MM.1S (cell line): Measurements from ENCODE around the gene COL2A1.

Source experiments
- DNase-seq: peaks from one replicate; pipeline ENCODE4 v3.0.0-alpha.2; 2015
- H2AFZ ChIP-seq: fragments of 300-600 bp; sonication (generic); 2 replicates; pipeline ENCODE4 v1.6.0; 2016; ENCODE audit warnings: antibody characterized with exemption, low read length
- H3F3A ChIP-seq: fragments of 300-600 bp; sonication (generic); 2 replicates; pipeline ENCODE4 v1.6.1; 2016; ENCODE audit warnings: mild to moderate bottlenecking, antibody characterized with exemption, low read length, moderate library complexity, mixed read lengths; ENCODE audit not compliant: insufficient read depth
- H3K27ac ChIP-seq: fragments of 300-600 bp; sonication (generic); 2 replicates; pipeline ENCODE4 v1.5.1; 2016; ENCODE audit warnings: mild to moderate bottlenecking, low read length
- H3K27me3 ChIP-seq: fragments of 300-600 bp; sonication (generic); replicated peaks from 2 replicates; pipeline ENCODE4 v1.6.0; 2016; ENCODE audit warnings: low read length; ENCODE audit not compliant: insufficient read depth
- H3K36me3 ChIP-seq: fragments of 300-600 bp; sonication (generic); replicated peaks from 2 replicates; pipeline ENCODE4 v1.6.1; 2016; ENCODE audit warnings: mild to moderate bottlenecking, low read length, mixed read lengths; ENCODE audit not compliant: insufficient read depth
- H3K4me1 ChIP-seq: fragments of 300-600 bp; sonication (generic); 2 replicates; pipeline ENCODE4 v1.6.1; 2016; ENCODE audit warnings: low read length, mixed read lengths
- H3K4me2 ChIP-seq: fragments of 300-600 bp; sonication (generic); 2 replicates; pipeline ENCODE4 v1.6.0; 2016; ENCODE audit warnings: low read depth, low read length
- H3K4me3 ChIP-seq: fragments of 300-600 bp; sonication (generic); 2 replicates; pipeline ENCODE4 v1.5.1; 2016; ENCODE audit warnings: low read length, mixed read lengths
- H3K79me2 ChIP-seq: fragments of 300-600 bp; sonication (generic); 2 replicates; pipeline ENCODE4 v1.6.1; 2016; ENCODE audit warnings: mixed run types, low read length, mixed read lengths
- H3K9ac ChIP-seq: fragments of 300-600 bp; sonication (generic); 2 replicates; pipeline ENCODE4 v1.6.1; 2016; ENCODE audit warnings: low read length, mixed read lengths
- H3K9me2 ChIP-seq: fragments of 300-600 bp; sonication (generic); replicated peaks from 2 replicates; pipeline ENCODE4 v1.6.1; 2016; ENCODE audit warnings: mild to moderate bottlenecking, low read length, mixed read lengths; ENCODE audit not compliant: insufficient read depth
- H3K9me3 ChIP-seq: fragments of 300-600 bp; sonication (generic); replicated peaks from 2 replicates; pipeline ENCODE4 v1.6.1; 2016; ENCODE audit warnings: mild to moderate bottlenecking, low read length, mixed read lengths; ENCODE audit not compliant: insufficient read depth
- H4K20me1 ChIP-seq: fragments of 300-600 bp; sonication (generic); 2 replicates; pipeline ENCODE4 v1.6.1; 2016; ENCODE audit warnings: mild to moderate bottlenecking, low read length, moderate library complexity, mixed read lengths; ENCODE audit not compliant: insufficient read depth
- EZH2 ChIP-seq: fragments of 300-600 bp; sonication (generic); optimal IDR thresholded peaks from 2 replicates; pipeline ENCODE3; 2017; ENCODE audit warnings: low read depth, mild to moderate bottlenecking, antibody characterized with exemption, low read length, mixed read lengths
- EZH2phosphoT487 ChIP-seq: fragments of 300-600 bp; sonication (generic); IDR thresholded peaks from 2 replicates; pipeline ENCODE4 v1.6.1; 2018; ENCODE audit warnings: antibody characterized with exemption, low read length
- TF ChIP-seq, protein P1 (sequence below): fragments of 300-600 bp; sonication (generic); IDR thresholded peaks from 2 replicates; pipeline ENCODE4 v1.5.1; 2016; ENCODE audit warnings: antibody characterized with exemption, low read length, mixed read lengths

Gene COL2A1

DNA sequence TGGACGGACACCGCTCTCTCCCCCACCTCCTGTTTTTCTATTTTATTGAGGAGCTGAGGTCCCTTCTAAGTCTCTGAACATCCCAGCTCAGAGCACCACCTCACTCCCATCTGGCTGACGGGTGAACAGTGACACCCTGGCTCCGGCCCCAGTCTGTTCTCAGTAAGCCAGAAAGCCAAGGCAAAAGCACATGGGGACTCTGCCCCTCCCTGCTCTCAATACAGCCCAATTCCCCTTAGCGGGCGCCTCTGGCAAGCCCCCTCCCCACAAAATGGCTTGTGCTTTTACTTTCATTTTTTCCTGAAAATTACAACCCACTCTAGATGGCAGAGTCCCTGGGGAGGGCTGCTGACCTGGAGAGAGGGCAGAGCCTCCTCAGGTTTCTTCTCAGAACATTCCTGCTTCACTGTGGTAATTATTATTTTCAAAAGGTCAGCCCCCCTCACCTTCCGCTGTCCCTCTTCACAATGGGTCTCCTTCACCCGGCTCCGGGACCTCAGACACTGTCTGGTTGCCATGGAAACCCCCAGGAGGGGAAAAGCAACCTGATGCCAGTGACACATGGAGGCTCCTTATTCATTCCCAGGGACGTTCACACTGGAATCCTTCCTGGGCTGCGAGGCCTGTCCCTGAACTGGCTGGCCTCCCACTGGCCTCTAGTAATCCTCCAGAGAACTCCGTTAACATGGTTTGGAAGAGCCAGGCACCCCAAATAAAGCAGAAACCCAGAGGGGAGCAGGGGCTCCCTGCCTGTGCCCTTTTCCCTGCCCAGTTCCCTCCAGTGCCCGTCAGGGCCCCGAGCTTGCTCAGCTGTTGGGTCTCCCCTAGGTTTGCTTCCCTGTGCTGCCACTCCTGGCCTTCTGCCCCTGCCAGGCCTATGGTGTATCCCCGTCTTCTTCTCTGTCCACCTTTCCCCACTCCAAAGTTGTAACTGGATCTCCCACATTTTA is 15.9 kb downstream of the COL2A1 start:
- H3K4me3 ChIP-seq: no peak overlapping the region
- no peak overlapping the region for H3K9ac ChIP-seq
- no peak overlapping the region for H3K4me2 ChIP-seq
- no peaks in the 10 kb centered on the region for H3K9me2 ChIP-seq
- no peaks in the 10 kb centered on the region for H3K36me3 ChIP-seq
- no peak overlapping the region for H2AFZ ChIP-seq
- H3F3A ChIP-seq: no peaks in the 10 kb centered on the region
- no peak overlapping the region for H3K27ac ChIP-seq
- H4K20me1 ChIP-seq: no peaks in the 10 kb centered on the region
- DNase-seq: no peak
- no peaks in the 10 kb centered on the region for H3K9me3 ChIP-seq
- no peaks in the 10 kb centered on the region for H3K4me1 ChIP-seq
- H3K79me2 ChIP-seq: no peaks in the 10 kb centered on the region
- TF ChIP-seq EZH2: no peak
- no peak for TF ChIP-seq EZH2phosphoT487
- TF ChIP-seq, protein P1, sequence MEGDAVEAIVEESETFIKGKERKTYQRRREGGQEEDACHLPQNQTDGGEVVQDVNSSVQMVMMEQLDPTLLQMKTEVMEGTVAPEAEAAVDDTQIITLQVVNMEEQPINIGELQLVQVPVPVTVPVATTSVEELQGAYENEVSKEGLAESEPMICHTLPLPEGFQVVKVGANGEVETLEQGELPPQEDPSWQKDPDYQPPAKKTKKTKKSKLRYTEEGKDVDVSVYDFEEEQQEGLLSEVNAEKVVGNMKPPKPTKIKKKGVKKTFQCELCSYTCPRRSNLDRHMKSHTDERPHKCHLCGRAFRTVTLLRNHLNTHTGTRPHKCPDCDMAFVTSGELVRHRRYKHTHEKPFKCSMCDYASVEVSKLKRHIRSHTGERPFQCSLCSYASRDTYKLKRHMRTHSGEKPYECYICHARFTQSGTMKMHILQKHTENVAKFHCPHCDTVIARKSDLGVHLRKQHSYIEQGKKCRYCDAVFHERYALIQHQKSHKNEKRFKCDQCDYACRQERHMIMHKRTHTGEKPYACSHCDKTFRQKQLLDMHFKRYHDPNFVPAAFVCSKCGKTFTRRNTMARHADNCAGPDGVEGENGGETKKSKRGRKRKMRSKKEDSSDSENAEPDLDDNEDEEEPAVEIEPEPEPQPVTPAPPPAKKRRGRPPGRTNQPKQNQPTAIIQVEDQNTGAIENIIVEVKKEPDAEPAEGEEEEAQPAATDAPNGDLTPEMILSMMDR: no peak
- no peaks in the 10 kb centered on the region for H3K27me3 ChIP-seq

DNA sequence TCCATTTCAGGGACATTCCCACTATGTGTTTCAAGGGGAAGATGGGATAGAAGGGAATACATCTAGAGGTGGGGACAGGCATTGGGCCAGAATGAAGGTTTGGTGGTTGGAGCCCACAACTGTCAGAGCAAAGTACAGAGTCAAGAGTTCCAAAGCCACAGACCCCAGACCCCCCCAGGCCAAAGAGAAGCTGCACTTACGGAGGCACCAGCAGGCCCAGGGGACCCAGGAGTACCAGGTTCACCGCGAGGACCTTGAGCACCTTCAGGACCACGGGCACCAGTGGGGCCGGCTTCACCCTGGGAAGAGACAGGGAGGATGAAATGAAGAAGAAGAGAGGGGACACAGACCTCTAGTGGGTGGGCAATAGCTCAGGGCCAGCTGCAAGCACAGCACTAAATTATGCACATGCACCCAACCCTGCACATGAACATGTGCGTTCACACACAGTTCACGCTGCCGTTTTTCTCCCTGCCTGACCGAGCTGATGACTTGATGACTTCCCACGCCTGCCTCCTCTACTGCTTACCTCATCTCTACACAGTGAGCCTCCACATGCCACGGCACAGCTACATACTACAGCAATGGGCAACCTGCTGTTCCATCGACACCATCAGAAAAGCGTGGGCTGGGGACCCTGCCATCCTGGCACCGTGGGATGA is 16.7 kb downstream of the COL2A1 start:
- no peak overlapping the region for H2AFZ ChIP-seq
- H4K20me1 ChIP-seq: no peaks in the 10 kb centered on the region
- H3F3A ChIP-seq: no peaks in the 10 kb centered on the region
- H3K27me3 ChIP-seq: no peaks in the 10 kb centered on the region
- H3K27ac ChIP-seq: no peak overlapping the region
- no peaks in the 10 kb centered on the region for H3K79me2 ChIP-seq
- no peaks in the 10 kb centered on the region for H3K9me2 ChIP-seq
- no peak overlapping the region for H3K9ac ChIP-seq
- no peak for DNase-seq
- no peaks in the 10 kb centered on the region for H3K9me3 ChIP-seq
- no peak overlapping the region for H3K4me3 ChIP-seq
- no peaks in the 10 kb centered on the region for H3K36me3 ChIP-seq
- peaks cover 5% of the 10 kb centered on the region for H3K4me1 ChIP-seq
- TF ChIP-seq EZH2phosphoT487 (no peak), EZH2 (no peak)
- TF ChIP-seq, protein P1: no peak
- no peak overlapping the region for H3K4me2 ChIP-seq

DNA sequence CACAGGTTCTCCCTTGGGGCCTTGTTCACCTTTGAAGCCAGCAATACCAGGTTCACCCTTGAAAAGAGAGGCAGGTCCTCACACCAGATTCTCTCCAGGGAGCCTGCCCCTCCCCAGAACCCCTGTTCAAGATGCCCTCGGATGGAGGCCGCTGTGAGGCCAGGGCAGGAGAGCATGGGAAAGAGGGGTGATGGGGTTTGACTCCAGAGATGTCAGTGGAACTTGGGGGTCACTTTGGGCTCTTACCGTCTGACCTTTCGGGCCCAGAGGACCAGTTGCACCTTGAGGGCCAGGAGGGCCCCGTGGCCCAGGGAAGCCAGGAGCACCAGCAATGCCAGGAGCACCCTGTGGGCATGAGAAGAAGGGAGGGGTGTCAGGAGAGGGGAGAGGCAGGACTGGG is 17.4 kb downstream of the COL2A1 start:
- no peaks in the 10 kb centered on the region for H3K79me2 ChIP-seq
- H3K9me2 ChIP-seq: no peaks in the 10 kb centered on the region
- no peak overlapping the region for H3K4me3 ChIP-seq
- no peaks in the 10 kb centered on the region for H3F3A ChIP-seq
- H2AFZ ChIP-seq: no peak overlapping the region
- H4K20me1 ChIP-seq: no peaks in the 10 kb centered on the region
- no peak overlapping the region for H3K4me2 ChIP-seq
- no peak overlapping the region for H3K27ac ChIP-seq
- no peak overlapping the region for H3K9ac ChIP-seq
- TF ChIP-seq EZH2phosphoT487 (no peak), EZH2 (no peak)
- TF ChIP-seq, protein P1: no peak
- H3K9me3 ChIP-seq: no peaks in the 10 kb centered on the region
- H3K36me3 ChIP-seq: no peaks in the 10 kb centered on the region
- no peak for DNase-seq
- no peaks in the 10 kb centered on the region for H3K27me3 ChIP-seq
- H3K4me1 ChIP-seq: peaks cover 12% of the 10 kb centered on the region
